GM12878 (cell line): Measurements from ENCODE around the gene IL1RAPL1. TPM values are rescaled to one million over a fixed set of nuclear protein-coding genes. Genes with fewer than 3 reads are reported as not detected.

Experiments
- ATAC-seq: fragments of 200-7000 bp; cut with Tn5 transposase; 3 replicates; pipeline ENCODE4 v1.9.1; 2020; ENCODE audit warnings: mild to moderate bottlenecking, moderate library complexity
- BruUV-seq: library from RNA; stranded (reverse); fragments of 400-500 nt; replicated peaks from 2 replicates; lab custom pipeline; 2021; lab: Mats Ljungman, UMichigan
- CTCF ChIA-PET: fragments of 300-600 bp; sonication (Branson Sonifier 250); formaldehyde crosslinking; extraction: SDS; loops from one replicate; lab custom pipeline; 2021; ENCODE audit warnings: inconsistent platforms; lab: Yijun Ruan, JAX
- POLR2A ChIA-PET: fragments of 350-600 bp; formaldehyde crosslinking; extraction: SDS; loops from one replicate; lab custom pipeline; 2021; ENCODE audit warnings: inconsistent platforms; lab: Charles Lee
- RAD21 ChIA-PET: fragments of 300-600 bp; sonication (Branson Sonifier 250); formaldehyde crosslinking; loops from one replicate; lab custom pipeline; 2023; ENCODE audit warnings: antibody characterized with exemption; ENCODE audit not compliant: unreplicated experiment; lab: Charles Lee
- SMC1A ChIA-PET: fragments of 300-600 bp; sonication (Branson Sonifier 250); formaldehyde crosslinking; loops from one replicate; lab custom pipeline; 2023; ENCODE audit not compliant: unreplicated experiment, uncharacterized antibody; lab: Charles Lee
- DNase-seq: peaks from one replicate; pipeline ENCODE4 v3.0.0-alpha.2; 2011; ENCODE audit warnings: low read depth, low spot score
- FAIRE-seq: peaks from 3 replicates; lab custom pipeline; 2011; peaks lifted over from hg19 to GRCh38; lab: Jason Lieb, UNC
- H2AFZ ChIP-seq: 2 replicates; pipeline ENCODE4 v1.6.0; 2011; ENCODE audit warnings: low read depth, low read length, control low read depth; ENCODE audit not compliant: control insufficient read depth
- H3K27ac ChIP-seq: 2 replicates; pipeline ENCODE4 v1.5.1; 2011; ENCODE audit warnings: control low read depth; ENCODE audit not compliant: control insufficient read depth, insufficient read depth
- H3K27me3 ChIP-seq, 2 experiments: replicated peaks in 1 of 2; 2 replicates each; pipeline versions ENCODE4 v1.6.0 to v1.6.1; 2011; ENCODE audit warnings: low read length in 1 of 2; ENCODE audit not compliant: control insufficient read depth in 2 of 2, insufficient read depth in 2 of 2
- H3K36me3 ChIP-seq, 2 experiments: 2 replicates each; pipeline ENCODE4 v1.5.1; 2011; ENCODE audit warnings: low read length in 1 of 2; ENCODE audit not compliant: control insufficient read depth in 2 of 2, insufficient read depth in 2 of 2
- H3K4me1 ChIP-seq: 2 replicates; pipeline ENCODE4 v1.6.1; 2011; ENCODE audit warnings: mild to moderate bottlenecking, low read length, moderate library complexity, mixed read lengths; ENCODE audit not compliant: control insufficient read depth, insufficient read depth
- H3K4me2 ChIP-seq: 2 replicates; pipeline ENCODE4 v1.6.0; 2011; ENCODE audit warnings: control low read depth; ENCODE audit not compliant: control insufficient read depth, insufficient read depth
- H3K4me3 ChIP-seq: fragments of 200-600 bp; sonication (generic); 2 replicates; pipeline ENCODE4 v1.5.1; 2016
- H3K79me2 ChIP-seq: 2 replicates; pipeline ENCODE4 v1.6.0; 2011; ENCODE audit warnings: low read length; ENCODE audit not compliant: control insufficient read depth, insufficient read depth
- H3K9ac ChIP-seq: 2 replicates; pipeline ENCODE4 v1.8.0; 2011; ENCODE audit warnings: low read length, control low read depth, mixed read lengths; ENCODE audit not compliant: control insufficient read depth, insufficient read depth
- H3K9me3 ChIP-seq: replicated peaks from 3 replicates; pipeline ENCODE4 v1.5.1; 2011; ENCODE audit warnings: mild to moderate bottlenecking, low read length; ENCODE audit not compliant: control insufficient read depth, insufficient read depth
- H4K20me1 ChIP-seq: 2 replicates; pipeline ENCODE4 v1.6.0; 2011; ENCODE audit not compliant: control insufficient read depth, insufficient read depth
- ASH2L ChIP-seq: fragments of 300-600, 200-600 bp; sonication (generic); IDR thresholded peaks from 2 replicates; pipeline ENCODE4 v1.6.1; 2017; ENCODE audit warnings: low read depth, mild to moderate bottlenecking, borderline replicate concordance
- CHD2 ChIP-seq: IDR thresholded peaks from 2 replicates; pipeline ENCODE4 v1.6.1; 2011; ENCODE audit warnings: low read depth, low read length, improper control_type of control experiment, borderline replicate concordance
- GATAD2B ChIP-seq: fragments of 450-650 bp; conservative IDR thresholded peaks from 2 replicates; pipeline ENCODE4 v1.6.1; 2017; ENCODE audit warnings: low read depth, mild to moderate bottlenecking, moderate library complexity
- HDAC2 ChIP-seq: fragments of 200-600 bp; sonication (generic); IDR thresholded peaks from 2 replicates; pipeline ENCODE4 v1.6.1; 2017
- JUND ChIP-seq: IDR thresholded peaks from 2 replicates; pipeline ENCODE4 v1.6.1; 2012; ENCODE audit warnings: low read depth, mild to moderate bottlenecking, low read length, improper control_type of control experiment, moderate library complexity
- SIX5 ChIP-seq: IDR thresholded peaks from 2 replicates; pipeline ENCODE4 v1.6.1; 2011; ENCODE audit warnings: mild to moderate bottlenecking, low read depth, low read length, moderate library complexity; ENCODE audit not compliant: severe bottlenecking
- ZNF207 ChIP-seq: fragments of 450-650 bp; IDR thresholded peaks from 2 replicates; pipeline ENCODE4 v1.6.1; 2014; ENCODE audit warnings: antibody characterized with exemption, mild to moderate bottlenecking, borderline replicate concordance
- WGBS: methylation state at CpG from one replicate; pipeline ENCODE4 v1.1.6; 2016; ENCODE audit warnings: low lambda C conversion rate; ENCODE audit not compliant: insufficient replicate concordance, insufficient coverage; ENCODE audit errors: missing lambda C conversion rate; 5-methylcytosine and 5-hydroxymethylcytosine counted together
- in situ Hi-C: fragments of 300-500 bp; cut with MboI; formaldehyde crosslinking; loops from 9 replicates; pipeline ENCODE4 v1.14.3; 2018; ENCODE audit warnings: mixed read lengths
- intact Hi-C: fragments of 100-400 bp; cut with micrococcal nuclease; formaldehyde crosslinking; loops from one replicate; pipeline ENCODE4 v1.14.2; 2022; ENCODE audit not compliant: unreplicated experiment
- polyA plus RNA-seq, 11 experiments: library from polyadenylated mRNA; depleted of rRNA in 4 of 11; unstranded in 6 of 11; stranded (reverse) in 5 of 11; fragments of >200 nt; fragmentation: Nextera tagmentation in 4 of 11; fragmentation: Illumina TruSeq in 1 of 11; extraction: Ambion mirVana in 4 of 11; extraction: Trizol in 1 of 11; gene quantifications; 1 replicate in 1 of 11; 2 replicates in 10 of 11; pipeline versions ENCODE4 v1.2.1 to v1.2.3, GENCODE V29; 2011 to 2016; ENCODE audit warnings: inconsistent platforms in 2 of 11, missing spikeins in 2 of 11, low read depth in 1 of 11
- total RNA-seq, 4 experiments: library from RNA; depleted of rRNA in 3 of 4; stranded (reverse); fragments of >200 nt in 3 of 4; fragmentation: Illumina TruSeq in 1 of 4; extraction: Trizol in 1 of 4; gene quantifications; 2 replicates each; pipeline versions ENCODE4 v1.2.1 to v1.2.3, GENCODE V29; 2013 to 2021
- TF ChIP-seq, protein P1 (sequence below): fragments of 450-650 bp; IDR thresholded peaks from 2 replicates; pipeline ENCODE4 v1.6.1; 2017; ENCODE audit warnings: mild to moderate bottlenecking, moderate library complexity

The IL1RAPL1 gene
- total and polyA plus RNA-seq, 10 of the 15 experiments (the other 5 are each of a cell fraction or from before 2014, with no cell fraction given) = not detected

DNA sequence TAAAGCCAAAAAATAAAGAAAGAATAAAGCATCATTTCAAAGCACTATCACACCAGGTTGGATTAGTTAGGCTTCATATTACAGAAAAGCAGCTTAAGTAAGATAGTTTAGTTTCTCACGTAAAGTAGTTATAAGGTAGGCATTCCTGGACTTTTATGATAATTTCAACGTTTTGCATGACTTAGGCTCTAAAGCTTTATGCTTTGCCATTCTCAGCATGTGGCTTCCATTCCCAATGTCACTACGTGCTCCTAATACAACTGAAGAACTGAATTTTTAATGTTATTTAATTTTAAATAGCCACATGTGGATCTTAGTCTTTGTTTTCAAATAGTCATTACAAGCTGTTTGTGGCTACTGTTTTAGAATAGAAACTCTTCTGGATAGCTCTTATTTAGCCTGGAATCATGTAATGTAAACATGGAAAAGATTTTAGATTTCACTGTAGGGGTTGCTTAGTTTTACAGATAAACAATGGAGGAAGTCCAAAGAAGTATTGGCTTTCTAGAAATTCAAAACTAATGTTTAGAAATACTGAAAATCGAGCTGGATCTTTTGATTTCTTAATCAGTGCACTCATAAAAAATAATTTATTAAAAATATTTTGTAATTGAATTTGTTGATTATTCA lies 710.0 kb downstream of the IL1RAPL1 start:
- TF ChIP-seq ZNF207 = no peak
- Histone ChIP-seq H3K9me3 (no peaks in the 10 kb centered on the region), H3K27me3 (no peaks in the 10 kb centered on the region), H3K4me3 (no peak overlapping the region), H4K20me1 (no peaks in the 10 kb centered on the region), H3K9ac (no peak overlapping the region), H2AFZ (no peak overlapping the region), H3K27ac (no peak overlapping the region), H3K4me2 (no peak overlapping the region), H3K4me1 (no peaks in the 10 kb centered on the region), H3K79me2 (no peaks in the 10 kb centered on the region), H3K36me3 (no peaks in the 10 kb centered on the region)
- BruUV-seq = no TSS peak
- WGBS = 26% methylated on average over 4 of the region's 4 CpGs
- ATAC-seq (no peak), DNase-seq (no peak), FAIRE-seq (no peak)
- ChIA-PET POLR2A (no interaction called here), SMC1A (no interaction called here), RAD21 (no interaction called here), CTCF (interaction anchor here (1.4 kb wide), 1 partner anchor 10 kb away, joined by 5 read pairs; no protein-coding TSS in a partner anchor)
- in situ Hi-C loops = no loop called here
- intact Hi-C loops = no loop called here

DNA sequence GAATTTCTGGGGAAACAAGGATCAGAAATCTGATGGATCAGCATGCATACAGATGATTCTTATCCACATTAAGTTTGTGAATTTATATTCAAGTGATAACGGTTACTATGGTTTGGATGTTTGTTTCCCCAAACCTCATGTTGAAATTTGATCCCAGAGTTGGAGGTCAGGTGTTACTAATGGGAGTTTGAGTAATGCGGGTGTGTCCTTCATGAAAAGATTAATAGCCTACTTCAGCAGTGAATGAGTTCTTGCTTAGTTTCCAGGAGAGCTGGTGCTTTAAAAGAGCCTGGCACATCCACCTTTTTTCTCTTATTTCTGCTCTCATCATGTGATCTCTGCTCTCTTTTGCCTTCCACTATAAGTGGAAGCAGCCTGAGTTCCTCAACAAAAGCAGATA lies 712.4 kb downstream of the IL1RAPL1 start:
- Histone ChIP-seq H3K27ac (no peak overlapping the region), H4K20me1 (no peaks in the 10 kb centered on the region), H3K27me3 (no peaks in the 10 kb centered on the region), H3K4me2 (no peak overlapping the region), H3K79me2 (no peaks in the 10 kb centered on the region), H3K9me3 (no peaks in the 10 kb centered on the region), H2AFZ (no peak overlapping the region), H3K36me3 (no peaks in the 10 kb centered on the region), H3K9ac (no peak overlapping the region), H3K4me3 (no peak overlapping the region), H3K4me1 (no peaks in the 10 kb centered on the region)
- ATAC-seq (no peak), DNase-seq (no peak), FAIRE-seq (no peak)
- ChIA-PET SMC1A (no interaction called here), POLR2A (no interaction called here), CTCF (interaction anchor here (0.7 kb wide), 1 partner anchor 12 kb away, joined by 3 read pairs; no protein-coding TSS in a partner anchor), RAD21 (no interaction called here)
- TF ChIP-seq CHD2 = no peak
- TF ChIP-seq ASH2L = no peak
- TF ChIP-seq HDAC2 = no peak
- TF ChIP-seq GATAD2B = no peak
- no peak for TF ChIP-seq JUND
- TF ChIP-seq SIX5 = no peak
- TF ChIP-seq, protein P1, sequence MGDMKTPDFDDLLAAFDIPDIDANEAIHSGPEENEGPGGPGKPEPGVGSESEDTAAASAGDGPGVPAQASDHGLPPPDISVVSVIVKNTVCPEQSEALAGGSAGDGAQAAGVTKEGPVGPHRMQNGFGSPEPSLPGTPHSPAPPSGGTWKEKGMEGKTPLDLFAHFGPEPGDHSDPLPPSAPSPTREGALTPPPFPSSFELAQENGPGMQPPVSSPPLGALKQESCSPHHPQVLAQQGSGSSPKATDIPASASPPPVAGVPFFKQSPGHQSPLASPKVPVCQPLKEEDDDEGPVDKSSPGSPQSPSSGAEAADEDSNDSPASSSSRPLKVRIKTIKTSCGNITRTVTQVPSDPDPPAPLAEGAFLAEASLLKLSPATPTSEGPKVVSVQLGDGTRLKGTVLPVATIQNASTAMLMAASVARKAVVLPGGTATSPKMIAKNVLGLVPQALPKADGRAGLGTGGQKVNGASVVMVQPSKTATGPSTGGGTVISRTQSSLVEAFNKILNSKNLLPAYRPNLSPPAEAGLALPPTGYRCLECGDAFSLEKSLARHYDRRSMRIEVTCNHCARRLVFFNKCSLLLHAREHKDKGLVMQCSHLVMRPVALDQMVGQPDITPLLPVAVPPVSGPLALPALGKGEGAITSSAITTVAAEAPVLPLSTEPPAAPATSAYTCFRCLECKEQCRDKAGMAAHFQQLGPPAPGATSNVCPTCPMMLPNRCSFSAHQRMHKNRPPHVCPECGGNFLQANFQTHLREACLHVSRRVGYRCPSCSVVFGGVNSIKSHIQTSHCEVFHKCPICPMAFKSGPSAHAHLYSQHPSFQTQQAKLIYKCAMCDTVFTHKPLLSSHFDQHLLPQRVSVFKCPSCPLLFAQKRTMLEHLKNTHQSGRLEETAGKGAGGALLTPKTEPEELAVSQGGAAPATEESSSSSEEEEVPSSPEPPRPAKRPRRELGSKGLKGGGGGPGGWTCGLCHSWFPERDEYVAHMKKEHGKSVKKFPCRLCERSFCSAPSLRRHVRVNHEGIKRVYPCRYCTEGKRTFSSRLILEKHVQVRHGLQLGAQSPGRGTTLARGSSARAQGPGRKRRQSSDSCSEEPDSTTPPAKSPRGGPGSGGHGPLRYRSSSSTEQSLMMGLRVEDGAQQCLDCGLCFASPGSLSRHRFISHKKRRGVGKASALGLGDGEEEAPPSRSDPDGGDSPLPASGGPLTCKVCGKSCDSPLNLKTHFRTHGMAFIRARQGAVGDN = no peak
- in situ Hi-C loops (no loop called here), intact Hi-C loops (no loop called here)
- 27% methylated on average over 2 of the region's 2 CpGs for WGBS
- no TSS peak for BruUV-seq
